Measurements from ENCODE around the gene PIGZ. TPM values are rescaled to one million over a fixed set of nuclear protein-coding genes. Genes with fewer than 3 reads are reported as not detected.

PIGZ gene
- total and polyA plus RNA-seq, 9 of the 15 experiments (the other 6 are each of a cell fraction or from before 2014, with no cell fraction given) = 0.15 to 1.8 (median 0.76) TPM

GRCh38 chr3:196968233-196969133, at the start of gene PIGZ (continued):
- TF ChIP-seq THAP12 (CRISPR knock-in tag; IDR thresholded peaks at IDR 0.05) (peak; percentile 12; the same call in 1 of the 2 replicates), IFI16 (CRISPR knock-in tag; IDR thresholded peaks at IDR 0.05) (no peak), ELK1 (CRISPR knock-in tag; IDR thresholded peaks at IDR 0.05) (no peak), NR4A1 (CRISPR knock-in tag; IDR thresholded peaks at IDR 0.05) (no peak), NR4A1 (tag; IDR thresholded peaks at IDR 0.05) (no peak), E2F3 (CRISPR knock-in tag; IDR thresholded peaks at IDR 0.05) (no peak), ZBTB7A (IDR thresholded peaks at IDR 0.05; ENCODE audit: borderline replicate concordance, control insufficient read depth, low read depth, low read length) (peak; percentile 88; the same call in 1 of the 2 replicates), POLR2G (IDR thresholded peaks at IDR 0.05; ENCODE audit: low read depth, low read length) (peak; percentile 63), NR2C2 (CRISPR knock-in tag; IDR thresholded peaks at IDR 0.05) (0 out of 2 replicates have a peak, but pooled peaks have one; percentile 29), NR2C2 (tag; IDR thresholded peaks at IDR 0.05) (no peak), RAD51 (IDR thresholded peaks at IDR 0.05; ENCODE audit: borderline replicate concordance, low read depth) (no peak), RBBP5 (IDR thresholded peaks at IDR 0.05; ENCODE audit: borderline replicate concordance, insufficient read depth, low read length, poor library complexity, severe bottlenecking) (peak; percentile 74), ILK (tag; IDR thresholded peaks at IDR 0.05; ENCODE audit: borderline replicate concordance, low read depth) (no peak), GMEB1 (CRISPR knock-in tag; IDR thresholded peaks at IDR 0.05) (peak; percentile 15; the same call in 1 of the 2 replicates), ZNF79 (CRISPR knock-in tag; IDR thresholded peaks at IDR 0.05; ENCODE audit: low read depth) (no peak), SREBF1 (IDR thresholded peaks at IDR 0.05; ENCODE audit: borderline replicate concordance, low read depth, low read length) (no peak), POLR2H (tag; IDR thresholded peaks at IDR 0.05; ENCODE audit: low read depth) (peak; percentile 46; the same call in 1 of the 2 replicates), ZNF24 (IDR thresholded peaks at IDR 0.05) (no peak)
